Tibial nerve (tissue), 4 donors: ENCODE results near the gene MAGI2.

Experiments
- CTCF ChIP-seq, 5 experiments: fragments of 200-600 bp in 3 of 5; fragments of 450-650 bp in 2 of 5; sonication (generic) in 3 of 5; IDR thresholded peaks; one replicate each; pipeline ENCODE4 v1.5.1; 2016 to 2019; ENCODE audit warnings: antibody characterized with exemption in 5 of 5, mild to moderate bottlenecking in 3 of 5, moderate library complexity in 2 of 5
- EP300 ChIP-seq, 2 donors: sonication (generic); formaldehyde crosslinking; IDR thresholded peaks; one replicate each; pipeline ENCODE4 v1.6.1; 2017; ENCODE audit warnings: antibody characterized with exemption in 2 of 2, mild to moderate bottlenecking in 1 of 2
- POLR2A ChIP-seq, 2 donors: fragments of 450-650 bp; IDR thresholded peaks; one replicate each; pipeline ENCODE4 v1.6.1; 2017; ENCODE audit warnings: antibody characterized with exemption in 2 of 2, mild to moderate bottlenecking in 2 of 2, moderate library complexity in 2 of 2

GRCh38 chr7:78206769-78207168 lies 1246.7 kb downstream of the MAGI2 start:
- no peak for TF ChIP-seq CTCF (IDR thresholded peaks at IDR 0.05)
- no peak for TF ChIP-seq POLR2A (IDR thresholded peaks at IDR 0.05)
- TF ChIP-seq EP300 (IDR thresholded peaks at IDR 0.05), result no peak
